K562 (cell line): Measurements from ENCODE around the gene IL31. TPM values are rescaled to one million over a fixed set of nuclear protein-coding genes. Genes with fewer than 3 reads are reported as not detected.

Experiments
- ATAC-seq: fragments of 200-7000 bp; cut with Tn5 transposase; 3 replicates; pipeline ENCODE4 v1.9.1; 2020; ENCODE audit warnings: moderate library complexity
- BruUV-seq: library from RNA; stranded (reverse); fragments of 400-500 nt; replicated peaks from 2 replicates; lab custom pipeline; 2021; lab: Mats Ljungman, UMichigan
- CTCF ChIA-PET: fragments of 300-600 bp; formaldehyde crosslinking; extraction: SDS; loops from one replicate; lab custom pipeline; 2021; ENCODE audit warnings: low intra/inter-chr PET ratio; lab: Yijun Ruan, JAX
- POLR2A ChIA-PET: fragments of 300-600, 350-650 bp; sonication (Branson Sonifier 250); formaldehyde crosslinking; extraction: SDS; loops from one replicate; lab custom pipeline; 2021; ENCODE audit warnings: antibody characterized with exemption, inconsistent platforms; lab: Yijun Ruan, JAX
- DNase-seq, 4 experiments: peaks; one replicate each; pipeline versions ENCODE4 v3.0.0 to v3.0.0-alpha.2; 2011 to 2018; ENCODE audit warnings: low spot score in 3 of 4, mixed read lengths in 3 of 4; ENCODE audit errors: extremely low read depth in 1 of 4
- FAIRE-seq: peaks from 2 replicates; lab custom pipeline; 2011; peaks lifted over from hg19 to GRCh38; lab: Jason Lieb, UNC
- H2AFZ ChIP-seq: 2 replicates; pipeline ENCODE4 v1.6.0; 2011; ENCODE audit warnings: low read depth, low read length, control low read depth, inconsistent platforms
- H3K27ac ChIP-seq: fragments of 200-600 bp; 3 replicates; pipeline ENCODE4 v1.8.0; 2011; ENCODE audit warnings: low read depth, mild to moderate bottlenecking, control low read depth, inconsistent platforms, low read length, moderate library complexity, mixed read lengths; ENCODE audit errors: extremely low read depth
- H3K27me3 ChIP-seq, 2 experiments: fragments of 300-600 bp in 1 of 2; 2 replicates in 1 of 2; 3 replicates in 1 of 2; pipeline versions ENCODE4 v1.6.0 to v1.8.0; 2011; ENCODE audit warnings: inconsistent platforms in 2 of 2, low read length in 2 of 2, mild to moderate bottlenecking in 1 of 2, mixed read lengths in 1 of 2, moderate library complexity in 1 of 2; ENCODE audit not compliant: control insufficient read depth in 2 of 2, insufficient read depth in 2 of 2
- H3K36me3 ChIP-seq: fragments of 300-600 bp; 3 replicates; pipeline ENCODE4 v1.8.0; 2011; ENCODE audit warnings: mild to moderate bottlenecking, low read length, inconsistent platforms; ENCODE audit not compliant: control insufficient read depth, insufficient read depth
- H3K4me1 ChIP-seq, 2 experiments: fragments of 200-600 bp in 1 of 2; replicated peaks in 1 of 2; 2 replicates in 1 of 2; 3 replicates in 1 of 2; pipeline versions ENCODE4 v1.5.1 to v1.8.0; 2011; ENCODE audit warnings: inconsistent platforms in 2 of 2, low read length in 2 of 2, mild to moderate bottlenecking in 1 of 2, mixed read lengths in 1 of 2, moderate library complexity in 1 of 2; ENCODE audit not compliant: control insufficient read depth in 2 of 2, insufficient read depth in 2 of 2
- H3K4me2 ChIP-seq: 2 replicates; pipeline ENCODE4 v1.6.1; 2011; ENCODE audit warnings: low read length, control low read depth, inconsistent platforms, mixed read lengths; ENCODE audit not compliant: insufficient read depth
- H3K4me3 ChIP-seq: fragments of 200-600 bp; sonication (generic), shearing (Covaris generic); 2 replicates; pipeline ENCODE4 v1.5.1; 2016; ENCODE audit warnings: control low read depth, inconsistent platforms
- H3K79me2 ChIP-seq: fragments of 200-600 bp; 3 replicates; pipeline ENCODE4 v1.8.0; 2011; ENCODE audit warnings: low read length, inconsistent platforms; ENCODE audit not compliant: control insufficient read depth, insufficient read depth
- H3K9ac ChIP-seq, 2 experiments: 2 replicates each; pipeline versions ENCODE4 v1.6.0 to v1.6.1; 2011; ENCODE audit warnings: low read depth in 2 of 2, low read length in 2 of 2, control low read depth in 1 of 2, inconsistent platforms in 1 of 2, mild to moderate bottlenecking in 1 of 2, mixed read lengths in 1 of 2; ENCODE audit not compliant: insufficient read depth in 1 of 2
- H3K9me1 ChIP-seq: one replicate; pipeline ENCODE4 v1.6.0; 2011; ENCODE audit warnings: inconsistent platforms, mild to moderate bottlenecking, low read length, moderate library complexity; ENCODE audit not compliant: control insufficient read depth, insufficient read depth
- H3K9me3 ChIP-seq: replicated peaks from 2 replicates; pipeline ENCODE4 v1.5.1; 2011; ENCODE audit warnings: low read depth, low read length, inconsistent platforms; ENCODE audit not compliant: control insufficient read depth, insufficient read depth
- H4K20me1 ChIP-seq: replicated peaks from 2 replicates; pipeline ENCODE4 v1.6.1; 2011; ENCODE audit warnings: low read length, inconsistent platforms, mixed read lengths; ENCODE audit not compliant: control insufficient read depth, insufficient read depth
- HDAC2 ChIP-seq: fragments of 450-650 bp; IDR thresholded peaks from 2 replicates; pipeline ENCODE4 v1.6.1; 2016; ENCODE audit warnings: mild to moderate bottlenecking
- ZNF3 ChIP-seq: fragments of 250-450 bp; sonication (Bioruptor Pico); IDR thresholded peaks from 2 replicates; pipeline ENCODE4 v1.5.0; 2021; ENCODE audit warnings: mild to moderate bottlenecking, moderate library complexity
- ZNF609 ChIP-seq: sonication (generic); formaldehyde crosslinking; IDR thresholded peaks from 2 replicates; pipeline ENCODE4 v1.8.1; 2023; ENCODE audit warnings: missing genetic modification reagents, mild to moderate bottlenecking, borderline replicate concordance
- WGBS: fragments of 100-300 bp; shearing (Covaris generic); methylation state at CpG from one replicate; pipeline ENCODE4 v1.1.6; 2016; ENCODE audit warnings: low coverage, mixed read lengths; ENCODE audit not compliant: insufficient coverage; ENCODE audit errors: missing lambda C conversion rate; 5-methylcytosine and 5-hydroxymethylcytosine counted together
- in situ Hi-C: fragments of 300-500 bp; cut with MboI; formaldehyde crosslinking; loops from 4 replicates; pipeline ENCODE4 v1.15.0; 2018; ENCODE audit warnings: inconsistent platforms, mixed read lengths
- intact Hi-C: fragments of 100-400 bp; cut with micrococcal nuclease; formaldehyde crosslinking; loops from 2 replicates; pipeline ENCODE4 v1.14.2; 2022
- polyA plus RNA-seq, 8 experiments: library from polyadenylated mRNA; depleted of rRNA in 4 of 8; stranded (reverse) in 5 of 8; unstranded in 3 of 8; fragments of >200 nt; fragmentation: Nextera tagmentation in 2 of 8; fragmentation: Illumina TruSeq in 1 of 8; extraction: Ambion mirVana in 2 of 8; extraction: Trizol in 1 of 8; gene quantifications; 2 replicates each; pipeline versions ENCODE4 v1.2.1 to v1.2.3, GENCODE V29; 2011 to 2014; ENCODE audit warnings: inconsistent platforms in 1 of 8, missing spikeins in 1 of 8
- total RNA-seq, 7 experiments: library from RNA; depleted of rRNA in 6 of 7; stranded (reverse); fragments of >200 nt in 6 of 7; fragmentation: Illumina TruSeq in 2 of 7; extraction: Trizol in 2 of 7; gene quantifications; 2 replicates each; pipeline versions ENCODE4 v1.2.1 to v1.2.3, GENCODE V29; 2011 to 2021; ENCODE audit warnings: low replicate concordance in 1 of 7

The IL31 gene
- total and polyA plus RNA-seq, 9 of the 15 experiments (the other 6 are each of a cell fraction or from before 2014, with no cell fraction given), result not detected

- in situ Hi-C loops, result no loop called here
- FAIRE-seq (no peak), DNase-seq (no peak), ATAC-seq (no peak)
- TF ChIP-seq ZNF609 (CRISPR knock-in tag), result no peak
- TF ChIP-seq ZNF3 (CRISPR knock-in tag), result no peak
- no peak for TF ChIP-seq HDAC2
- Histone ChIP-seq H3K9me1 (no peaks in the 10 kb centered on the region), H3K9ac (no peak overlapping the region), H3K27ac (no peak overlapping the region), H3K36me3 (no peaks in the 10 kb centered on the region), H4K20me1 (no peaks in the 10 kb centered on the region), H3K9me3 (no peaks in the 10 kb centered on the region), H3K4me3 (no peak overlapping the region), H3K27me3 (no peaks in the 10 kb centered on the region; a peak in 1 of 5 replicates), H3K4me1 (peaks cover 8 to 10% of the 10 kb centered on the region in 2 experiments; a peak in 4 of 5 replicates), H3K79me2 (no peaks in the 10 kb centered on the region), H3K4me2 (no peak overlapping the region), H2AFZ (0 out of 2 replicates have a peak overlapping the region, but pooled peaks have one; percentile 35)
- WGBS, result 23% methylated on average over 7 of the region's 7 CpGs
- ChIA-PET CTCF (interaction anchor here (0.7 kb wide), 1 partner anchor 180 kb away, joined by 3 read pairs; no protein-coding TSS in a partner anchor), POLR2A (interaction anchor here (0.6 kb wide), 1 partner anchor 13 kb away, joined by 3 read pairs; no protein-coding TSS in a partner anchor)
- intact Hi-C loops, result loop anchor here (5.0 kb wide), 1 partner anchor 34 kb away; no protein-coding TSS in a partner anchor
- BruUV-seq, result no TSS peak
These were observed 15.2 kb downstream of the IL31 start for GRCh38 chr12:122158700-122159285.
